ENCODE data around the gene PDE6G. TPM values are rescaled to one million over a fixed set of nuclear protein-coding genes. Genes with fewer than 3 reads are reported as not detected.

Gene PDE6G
- total RNA-seq, 4 donors from 2014 or later, result 0.30 to 8.9 (median 1.1) TPM; not detected in 1

DNA sequence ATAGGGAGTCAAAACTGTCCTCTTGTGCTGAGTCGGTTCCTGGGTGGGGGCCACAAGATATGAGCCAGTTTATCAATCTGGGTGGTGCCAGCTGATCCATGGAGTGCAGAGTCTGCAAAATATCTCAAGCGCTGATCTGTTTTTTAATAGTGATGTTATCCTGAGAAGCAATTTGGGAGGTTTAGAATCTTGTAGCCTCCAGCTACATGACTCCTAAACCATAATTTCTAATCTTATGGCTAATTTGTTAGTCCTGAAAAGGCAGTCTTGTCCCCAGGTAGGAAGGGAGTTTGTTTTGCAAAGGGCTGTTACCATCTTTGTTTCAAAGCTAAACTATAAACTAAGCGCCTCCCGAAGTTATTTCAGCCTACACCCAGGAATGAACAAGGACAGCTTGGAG, 17.7 kb downstream of the PDE6G start:
- no peak for DNase-seq (ENCODE audit: low spot score in 2 of 2)
- WGBS, 2 donors, result 49 to 56% methylated on average over 4 of the region's 4 CpGs
- intact Hi-C loops (cut with DNase I; ENCODE audit: low total_unique reads), result no loop called here
- no peak overlapping the region for H3K4me3 ChIP-seq (ENCODE audit: low read depth, poor library complexity, severe bottlenecking)
- TF ChIP-seq POLR2A (IDR thresholded peaks at IDR 0.05) (no peak), CTCF (IDR thresholded peaks at IDR 0.05) (no peak)

DNA sequence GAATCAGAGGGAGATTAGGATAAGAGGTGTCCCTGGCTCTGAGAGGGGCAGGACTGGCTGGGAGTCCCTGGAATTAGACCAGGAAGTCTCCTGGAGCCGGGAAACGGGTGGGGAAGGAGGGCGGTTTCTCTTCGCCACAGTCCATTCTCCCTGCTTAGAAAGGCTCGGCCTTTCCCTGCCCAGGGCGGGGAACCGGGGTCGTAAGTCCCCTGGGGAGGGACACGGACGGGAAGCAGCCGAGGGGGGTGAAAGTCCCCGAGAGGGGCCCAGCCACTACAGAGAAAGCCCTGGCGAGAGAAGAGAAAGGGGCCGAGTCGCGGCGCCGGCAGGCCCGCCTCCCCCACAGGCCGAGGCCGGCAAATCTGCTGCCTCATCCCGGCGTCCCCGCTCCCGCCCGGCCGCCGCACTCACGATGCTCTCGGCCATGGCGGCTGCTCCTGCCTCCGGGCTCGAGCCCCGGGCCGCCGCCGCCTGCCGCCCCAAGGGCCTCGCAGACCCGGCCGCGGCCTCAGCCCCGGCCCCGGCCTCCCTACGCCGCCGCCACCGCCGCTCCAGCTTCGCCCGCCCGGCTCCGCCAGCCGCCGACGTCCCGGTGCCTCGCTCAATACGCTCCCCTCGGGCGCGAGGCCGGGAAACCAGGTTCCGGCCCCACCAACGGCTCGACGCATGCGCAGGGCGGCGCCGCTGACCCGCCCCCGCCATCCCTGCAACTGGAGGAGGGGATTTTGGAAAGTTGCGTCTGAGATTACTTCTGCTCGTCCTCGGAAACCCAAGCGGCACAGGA, 19.6 kb downstream of the PDE6G start, which contains the start of the genes NPLOC4 and TSPAN10:
Gene NPLOC4 (minus strand): TSS at position 608 of the 784 bp plus-strand sequence. CDS start 182 bp downstream, at position 426.
Gene TSPAN10 (plus strand): TSS at position 692 of the 784 bp plus-strand sequence. CDS start 5,217 bp downstream, outside the sequence.
- WGBS, 2 donors, result 1 to 2% methylated on average over 21 to 27 of the region's 77 CpGs
- intact Hi-C loops (cut with DNase I; ENCODE audit: low total_unique reads), result no loop called here
- H3K4me3 ChIP-seq (ENCODE audit: low read depth, poor library complexity, severe bottlenecking), result peak within 1 kb of the TSS; percentile 58
- DNase-seq (ENCODE audit: low spot score in 2 of 2), result peak; percentile 77 to 97
- TF ChIP-seq CTCF (IDR thresholded peaks at IDR 0.05) (no peak), POLR2A (IDR thresholded peaks at IDR 0.05) (no peak)

- intact Hi-C loops (cut with DNase I; ENCODE audit: low total_unique reads), result no loop called here
- WGBS, 2 donors, result 37 to 39% methylated on average over 18 of the region's 18 CpGs
- TF ChIP-seq CTCF (IDR thresholded peaks at IDR 0.05), result no peak
- no peak for TF ChIP-seq POLR2A (IDR thresholded peaks at IDR 0.05)
- DNase-seq (ENCODE audit: low spot score in 2 of 2), result no peak
- peak overlapping the region; percentile 58 for H3K4me3 ChIP-seq (ENCODE audit: low read depth, poor library complexity, severe bottlenecking)
Observed at GRCh38 chr17:81635973-81636504, 20.3 kb downstream of the PDE6G start.

GRCh38 chr17:81635431-81635830, 20.9 kb downstream of the PDE6G start:
- TF ChIP-seq CTCF (IDR thresholded peaks at IDR 0.05) (no peak), POLR2A (IDR thresholded peaks at IDR 0.05) (no peak)
- intact Hi-C loops (cut with DNase I; ENCODE audit: low total_unique reads), result no loop called here

GRCh38 chr17:81631482-81631881, 24.9 kb downstream of the PDE6G start:
- H3K4me3 ChIP-seq (ENCODE audit: low read depth, poor library complexity, severe bottlenecking), result no peak overlapping the region
- TF ChIP-seq POLR2A (IDR thresholded peaks at IDR 0.05) (no peak), CTCF (IDR thresholded peaks at IDR 0.05) (no peak)
- 74 to 87% methylated on average over 7 of the region's 7 CpGs for WGBS, 2 donors
- intact Hi-C loops (cut with DNase I; ENCODE audit: low total_unique reads), result no loop called here
- no peak for DNase-seq (ENCODE audit: low spot score in 2 of 2)

More at GRCh38 chr17:81635431-81635830, 20.9 kb downstream of the PDE6G start:
- DNase-seq (ENCODE audit: low spot score in 2 of 2), result no peak
- WGBS, 2 donors, result 53 to 55% methylated on average over 5 of the region's 5 CpGs
- H3K4me3 ChIP-seq (ENCODE audit: low read depth, poor library complexity, severe bottlenecking), result no peak overlapping the region

Measured in lower leg skin (tissue), 4 donors.